Adrenal gland (tissue), 12 donors: ENCODE measurements around the gene ADSS1. TPM values are rescaled to one million over a fixed set of nuclear protein-coding genes. Genes with fewer than 3 reads are reported as not detected.

Experiments used
- DNase-seq, 7 donors: peaks; one replicate each; pipeline ENCODE4 v3.0.0-alpha.2; 2019 to 2020
- H3K27ac ChIP-seq, 5 donors: fragments of 200-600 bp; sonication (generic) in 4 of 5; 1 replicate in 3 of 5; 2 replicates in 2 of 5; pipeline versions ENCODE4 v1.5.1 to v1.8.0; 2016 to 2020; ENCODE audit warnings: mild to moderate bottlenecking in 1 of 5
- H3K27me3 ChIP-seq: fragments of 200-600 bp; 2 replicates; pipeline ENCODE4 v1.8.0; 2021
- H3K36me3 ChIP-seq, 2 donors: fragments of 200-600 bp; replicated peaks in 1 of 2; 1 replicate in 1 of 2; 2 replicates in 1 of 2; pipeline versions ENCODE4 v1.5.1 to v1.8.0; 2018 to 2022
- H3K4me1 ChIP-seq, 2 donors: fragments of 200-600 bp; replicated peaks in 1 of 2; 1 replicate in 1 of 2; 2 replicates in 1 of 2; pipeline versions ENCODE4 v1.5.1 to v1.8.0; 2018 to 2021
- H3K4me3 ChIP-seq, 4 donors: fragments of 200-600 bp; sonication (generic) in 3 of 4; one replicate each; pipeline ENCODE4 v1.5.1; 2016 to 2018
- H3K9me3 ChIP-seq, 3 donors: fragments of 200-600 bp; sonication (generic) in 1 of 3; replicated peaks in 1 of 3; 1 replicate in 2 of 3; 2 replicates in 1 of 3; pipeline versions ENCODE4 v1.5.1 to v1.8.0; 2016 to 2021
- CTCF ChIP-seq, 6 experiments: fragments of 450-650 bp in 4 of 6; fragments of 200-600 bp in 2 of 6; sonication (generic) in 1 of 6; IDR thresholded peaks; 1 replicate in 5 of 6; 2 replicates in 1 of 6; pipeline versions ENCODE4 v1.5.1 to v1.8.0; 2016 to 2021; ENCODE audit warnings: antibody characterized with exemption in 6 of 6, mild to moderate bottlenecking in 2 of 6, moderate library complexity in 1 of 6
- POLR2A ChIP-seq, 2 donors: fragments of 450-650 bp; IDR thresholded peaks; one replicate each; pipeline ENCODE4 v1.6.1; 2017; ENCODE audit warnings: antibody characterized with exemption in 2 of 2, mild to moderate bottlenecking in 2 of 2, moderate library complexity in 1 of 2
- WGBS, 4 donors: extraction: QIAGEN DNeasy Blood & Tissue Kit in 2 of 4; methylation state at CpG; one replicate each; pipeline versions ENCODE4 v1.1.5 to v1.1.7; 2013 to 2017; 5-methylcytosine and 5-hydroxymethylcytosine counted together
- intact Hi-C, 2 donors: fragments of 100-400 bp; cut with DNase I; formaldehyde crosslinking; loops; one replicate each; pipeline versions ENCODE4 v1.14.1 to v1.15.0; 2022 to 2023
- polyA plus RNA-seq, 3 donors: library from polyadenylated mRNA; stranded (reverse); fragments of 200-250 nt in 2 of 3; fragments of 350-450 nt in 1 of 3; fragmentation: Illumina TruSeq in 1 of 3; extraction: RNeasy Lipid Tissue Mini Kit (QIAGEN cat#74804) in 1 of 3; gene quantifications; one replicate each; pipeline ENCODE4 v1.2.3, GENCODE V29; 2013 to 2014
- total RNA-seq, 9 donors: library from RNA; depleted of rRNA in 4 of 9; stranded (reverse); fragments of >200 nt in 4 of 9; fragments of 120-200 nt in 1 of 9; fragmentation: NEBNext Ultra II Directional in 1 of 9; extraction: Animal tissue kit (Norgen Biotek cat#: 25700) in 1 of 9; gene quantifications; one replicate each; pipeline versions ENCODE4 v1.1.0 to v1.2.4, GENCODE V29; 2013 to 2023
- donor health status: healthy with polysubstance abuse.
- donor health status: Bipolar disorder and iron deficiency.
- donor health status: DM: yes; HTN: yes; CAD: no.
- donor health status: DM: no; HTN: no; CAD: no.
- donor health status: DM: no; HTN: no; CAD: no.
- donor health status: DM: yes; HTN: yes; CAD: no.

The ADSS1 gene
- total and polyA plus RNA-seq, 12 donors: 4.0 to 39.1 (median 16.9) TPM

GRCh38 chr14:104697892-104698583 is 26.0 kb upstream of the ADSS1 start:
- Histone ChIP-seq H3K9me3 (no peaks in the 10 kb centered on the region), H3K36me3 (peaks cover 0 to 17% of the 10 kb centered on the region in 2 donors), H3K27me3 (no peaks in the 10 kb centered on the region), H3K4me3 (no peak overlapping the region), H3K4me1 (peaks cover 4 to 44% of the 10 kb centered on the region in 2 donors), H3K27ac (peak overlapping the region in 1 of 5 donors; percentile 69)
- intact Hi-C loops: no loop called here
- TF ChIP-seq CTCF (IDR thresholded peaks at IDR 0.05) (no peak), POLR2A (IDR thresholded peaks at IDR 0.05) (no peak)
- 59 to 76% (median 70%) methylated on average over 15 to 19 of the region's 19 CpGs for WGBS, 4 donors
- DNase-seq: no peak

GRCh38 chr14:104698688-104699425 is 25.2 kb upstream of the ADSS1 start:
- peak in 3 of 7 donors; percentile 37 to 69 (median 52) for DNase-seq

GRCh38 chr14:104699426-104699748 is 24.6 kb upstream of the ADSS1 start:
- H3K36me3 ChIP-seq: peaks cover 0 to 30% of the 10 kb centered on the region in 2 donors
- H3K27ac ChIP-seq: peak overlapping the region in 1 of 5 donors; percentile 42
- no peaks in the 10 kb centered on the region for H3K27me3 ChIP-seq
- no peak overlapping the region for H3K4me3 ChIP-seq
- intact Hi-C loops: no loop called here
- 76 to 80% (median 80%) methylated on average over 12 of the region's 12 CpGs; no CpG with 5 or more reads in 1 of the 4 donors for WGBS, 4 donors
- H3K9me3 ChIP-seq: no peaks in the 10 kb centered on the region
- peaks cover 4 to 32% of the 10 kb centered on the region in 2 donors for H3K4me1 ChIP-seq
- no peak for TF ChIP-seq POLR2A (IDR thresholded peaks at IDR 0.05)
- TF ChIP-seq CTCF (IDR thresholded peaks at IDR 0.05): no peak
- DNase-seq: no peak

More at GRCh38 chr14:104698688-104699425, 25.2 kb upstream of the ADSS1 start:
- TF ChIP-seq POLR2A (IDR thresholded peaks at IDR 0.05) (no peak), CTCF (IDR thresholded peaks at IDR 0.05) (no peak)
- Histone ChIP-seq H3K27me3 (no peaks in the 10 kb centered on the region), H3K27ac (peak overlapping the region in 1 of 5 donors; percentile 69), H3K4me3 (no peak overlapping the region), H3K4me1 (peaks cover 4 to 37% of the 10 kb centered on the region in 2 donors), H3K9me3 (no peaks in the 10 kb centered on the region), H3K36me3 (peaks cover 0 to 25% of the 10 kb centered on the region in 2 donors)
- intact Hi-C loops: no loop called here
- WGBS, 4 donors: 68 to 87% (median 75%) methylated on average over 8 to 24 of the region's 24 CpGs

- Histone ChIP-seq H3K27me3 (no peaks in the 10 kb centered on the region), H3K4me3 (no peak overlapping the region), H3K36me3 (peaks cover 0 to 32% of the 10 kb centered on the region in 2 donors), H3K9me3 (no peaks in the 10 kb centered on the region), H3K27ac (peak overlapping the region in 1 of 5 donors; percentile 42), H3K4me1 (peaks cover 4 to 24% of the 10 kb centered on the region in 2 donors)
- no peak for DNase-seq
- 69 to 90% (median 81%) methylated on average over 9 to 14 of the region's 14 CpGs; no CpG with 5 or more reads in 1 of the 4 donors for WGBS, 4 donors
- intact Hi-C loops: no loop called here
- no peak for TF ChIP-seq POLR2A (IDR thresholded peaks at IDR 0.05)
- no peak for TF ChIP-seq CTCF (IDR thresholded peaks at IDR 0.05)
Measured at GRCh38 chr14:104700225-104700651, 23.8 kb upstream of the ADSS1 start.
